ENCODE results near the gene WFDC1.
"Not testable (repeated sequence)": the region's sequence is repeated elsewhere in the genome, so short reads cannot be mapped to it uniquely, and the experiment has no call there.

GRCh38 chr16:84337236-84337635 is 42.6 kb downstream of the WFDC1 start:
- not testable (repeated sequence) for TF ChIP-seq CTCF (conservative IDR thresholded peaks at IDR 0.05; ENCODE audit: low read length); EZH2phosphoT487 (IDR thresholded peaks at IDR 0.05; ENCODE audit: borderline replicate concordance, low read depth, low read length)

Measured in OCI-LY7 (cell line).